Neural cell (in vitro differentiated cells): ENCODE results near the gene TOX4.
A peak's percentile ranks its signal among the peaks of the same experiment; 100 is the strongest.

Source experiments
- EP300 ChIP-seq: fragments of 450-650 bp; conservative IDR thresholded peaks from 2 replicates; pipeline ENCODE4 v1.6.1; 2014; ENCODE audit warnings: antibody characterized with exemption, mild to moderate bottlenecking, moderate library complexity; ENCODE audit not compliant: poor library complexity, severe bottlenecking
- TAF1 ChIP-seq: IDR thresholded peaks from 2 replicates; pipeline ENCODE4 v1.6.1; 2012; ENCODE audit warnings: low read depth
- TF ChIP-seq, protein P1 (sequence below): fragments of 450-650 bp; IDR thresholded peaks from 2 replicates; pipeline ENCODE4 v1.5.1; 2014; ENCODE audit warnings: antibody characterized with exemption, mild to moderate bottlenecking, moderate library complexity; ENCODE audit not compliant: poor library complexity, severe bottlenecking

DNA sequence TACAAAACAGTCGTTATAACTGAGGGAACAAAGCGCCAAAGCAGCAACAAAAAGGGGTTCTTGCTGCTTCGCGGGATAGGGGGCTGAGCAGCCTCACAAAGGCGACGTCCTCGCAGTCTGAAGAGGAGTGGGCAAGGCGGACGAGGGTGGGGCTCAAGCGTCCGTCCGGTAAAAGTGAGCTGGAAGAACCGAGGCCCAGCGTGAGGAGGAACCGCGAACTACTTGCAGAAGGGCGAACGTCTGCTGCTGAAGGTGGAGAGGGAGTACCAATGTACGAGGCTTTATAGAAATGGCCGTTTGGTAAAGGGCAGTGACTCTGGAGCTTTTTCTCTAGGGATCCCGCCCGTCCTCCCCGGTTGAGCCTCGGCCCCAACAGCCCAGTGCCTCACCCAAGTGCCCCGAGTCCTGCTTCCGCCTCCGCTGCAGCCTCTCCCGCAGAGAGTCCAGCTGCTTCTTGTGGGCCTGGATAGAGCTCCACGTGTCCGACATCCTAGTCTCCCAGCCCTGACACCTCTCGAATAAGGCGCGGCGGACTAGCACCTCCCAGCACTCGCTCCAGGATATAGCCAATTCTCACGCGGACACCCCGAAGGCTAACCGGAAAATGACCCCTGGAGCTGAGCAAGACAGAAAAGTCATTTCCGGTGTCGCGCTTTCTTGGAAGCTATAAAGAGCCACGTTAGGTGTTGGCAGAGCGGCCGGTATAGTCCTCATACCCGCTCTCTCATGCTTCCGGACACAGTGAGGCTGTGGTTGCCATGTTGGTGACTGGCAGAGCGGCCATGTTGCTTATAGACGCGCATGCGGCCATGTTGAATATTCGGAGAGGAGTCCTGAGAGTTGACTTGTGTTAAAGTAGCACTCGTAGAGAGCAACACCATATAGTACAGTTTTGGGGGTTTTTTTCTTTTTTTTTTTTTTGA lies 34.0 kb downstream of the TOX4 start, which contains the start of gene METTL3:
- TF ChIP-seq TAF1 (peak; percentile 56), EP300 (no peak)
- TF ChIP-seq, protein P1, sequence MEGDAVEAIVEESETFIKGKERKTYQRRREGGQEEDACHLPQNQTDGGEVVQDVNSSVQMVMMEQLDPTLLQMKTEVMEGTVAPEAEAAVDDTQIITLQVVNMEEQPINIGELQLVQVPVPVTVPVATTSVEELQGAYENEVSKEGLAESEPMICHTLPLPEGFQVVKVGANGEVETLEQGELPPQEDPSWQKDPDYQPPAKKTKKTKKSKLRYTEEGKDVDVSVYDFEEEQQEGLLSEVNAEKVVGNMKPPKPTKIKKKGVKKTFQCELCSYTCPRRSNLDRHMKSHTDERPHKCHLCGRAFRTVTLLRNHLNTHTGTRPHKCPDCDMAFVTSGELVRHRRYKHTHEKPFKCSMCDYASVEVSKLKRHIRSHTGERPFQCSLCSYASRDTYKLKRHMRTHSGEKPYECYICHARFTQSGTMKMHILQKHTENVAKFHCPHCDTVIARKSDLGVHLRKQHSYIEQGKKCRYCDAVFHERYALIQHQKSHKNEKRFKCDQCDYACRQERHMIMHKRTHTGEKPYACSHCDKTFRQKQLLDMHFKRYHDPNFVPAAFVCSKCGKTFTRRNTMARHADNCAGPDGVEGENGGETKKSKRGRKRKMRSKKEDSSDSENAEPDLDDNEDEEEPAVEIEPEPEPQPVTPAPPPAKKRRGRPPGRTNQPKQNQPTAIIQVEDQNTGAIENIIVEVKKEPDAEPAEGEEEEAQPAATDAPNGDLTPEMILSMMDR, result no peak
